ENCODE measurements around the gene IL13RA1.

The IL13RA1 gene

GRCh38 chrX:118720058-118720707, 7.2 kb upstream of the IL13RA1 start:
- no peaks in the 10 kb centered on the region for H3K4me1 ChIP-seq (ENCODE audit: control insufficient read depth, insufficient read depth, low read length)
- H3K27ac ChIP-seq (ENCODE audit: extremely low read depth, low read depth, low read length) = no peak overlapping the region
- H3K4me3 ChIP-seq (ENCODE audit: low read depth, low read length) = no peak overlapping the region
- no peaks in the 10 kb centered on the region for H3K36me3 ChIP-seq (ENCODE audit: control insufficient read depth in 2 of 2, insufficient read depth in 1 of 2, low read length in 2 of 2)
- no peaks in the 10 kb centered on the region for H3K9me3 ChIP-seq (ENCODE audit: control insufficient read depth, insufficient read depth, low read depth, low read length)
- TF ChIP-seq ZNF707 (tag by site-specific recombination; IDR thresholded peaks at IDR 0.05) = no peak
- TF ChIP-seq ZNF19 (tag by site-specific recombination; IDR thresholded peaks at IDR 0.05; ENCODE audit: low read depth) = no peak
- TF ChIP-seq CTCF (tag by site-specific recombination; IDR thresholded peaks at IDR 0.05) = no peak
- no peak for TF ChIP-seq KLF1 (tag by site-specific recombination; IDR thresholded peaks at IDR 0.05)
- TF ChIP-seq PATZ1 (tag by site-specific recombination; IDR thresholded peaks at IDR 0.05) = no peak
- no peak for TF ChIP-seq WT1 (tag by site-specific recombination; IDR thresholded peaks at IDR 0.05)
- ChIA-PET CTCF (no interaction called here), POLR2A (no interaction called here)

- 0 out of 2 replicates have a peak, but pooled peaks cover under 1% of the 10 kb centered on the region for H3K4me1 ChIP-seq (ENCODE audit: control insufficient read depth, insufficient read depth, low read length)
- CTCF ChIA-PET = interaction anchor here (0.7 kb wide), 1 partner anchor 18 kb away, joined by 6 read pairs; no protein-coding TSS in a partner anchor
- TF ChIP-seq KLF17 (tag by site-specific recombination; IDR thresholded peaks at IDR 0.05) (no peak), ZNF10 (tag by site-specific recombination; IDR thresholded peaks at IDR 0.05) (no peak), ZNF2 (tag by site-specific recombination; IDR thresholded peaks at IDR 0.05) (no peak), ZNF148 (tag by site-specific recombination; IDR thresholded peaks at IDR 0.05; ENCODE audit: borderline replicate concordance) (no peak), ZFP37 (tag by site-specific recombination; IDR thresholded peaks at IDR 0.05) (no peak), ZNF626 (tag by site-specific recombination; IDR thresholded peaks at IDR 0.05) (no peak), ZNF221 (tag by site-specific recombination; IDR thresholded peaks at IDR 0.05; ENCODE audit: borderline replicate concordance) (no peak), ZNF140 (tag by site-specific recombination; IDR thresholded peaks at IDR 0.05) (no peak), GLI2 (tag by site-specific recombination; IDR thresholded peaks at IDR 0.05; ENCODE audit: borderline replicate concordance, low read depth) (no peak), ZFP69B (tag by site-specific recombination; IDR thresholded peaks at IDR 0.05) (no peak), ZBTB6 (tag by site-specific recombination; IDR thresholded peaks at IDR 0.05) (no peak), YY1 (tag by site-specific recombination; IDR thresholded peaks at IDR 0.05) (no peak), ZNF707 (tag by site-specific recombination; IDR thresholded peaks at IDR 0.05) (no peak), ZNF639 (tag by site-specific recombination; IDR thresholded peaks at IDR 0.05) (no peak), ZNF514 (tag by site-specific recombination; IDR thresholded peaks at IDR 0.05) (no peak), ZNF501 (tag by site-specific recombination; IDR thresholded peaks at IDR 0.05) (no peak)
- POLR2A ChIA-PET = no interaction called here
- H3K36me3 ChIP-seq (ENCODE audit: control insufficient read depth in 2 of 2, insufficient read depth in 1 of 2, low read length in 2 of 2) = no peaks in the 10 kb centered on the region
- no peaks in the 10 kb centered on the region for H3K9me3 ChIP-seq (ENCODE audit: control insufficient read depth, insufficient read depth, low read depth, low read length)
- H3K4me3 ChIP-seq (ENCODE audit: low read depth, low read length) = no peak overlapping the region
- no peak overlapping the region for H3K27ac ChIP-seq (ENCODE audit: extremely low read depth, low read depth, low read length)
These were observed 4.0 kb upstream of the IL13RA1 start for GRCh38 chrX:118723376-118723775.

Measured in HEK293 (cell line).